Hematopoietic multipotent progenitor cell treated with erythropoietin and hydrocortisone succinate and interleukin-3 and kit ligand, for 4 days (in vitro differentiated cells): ENCODE results near the gene ROR1.
A peak's percentile ranks its signal among the peaks of the same experiment; 100 is the strongest.

Experiments used
- DNase-seq: peaks from one replicate; pipeline ENCODE4 v3.0.0-alpha.2; 2015

The ROR1 gene

DNA sequence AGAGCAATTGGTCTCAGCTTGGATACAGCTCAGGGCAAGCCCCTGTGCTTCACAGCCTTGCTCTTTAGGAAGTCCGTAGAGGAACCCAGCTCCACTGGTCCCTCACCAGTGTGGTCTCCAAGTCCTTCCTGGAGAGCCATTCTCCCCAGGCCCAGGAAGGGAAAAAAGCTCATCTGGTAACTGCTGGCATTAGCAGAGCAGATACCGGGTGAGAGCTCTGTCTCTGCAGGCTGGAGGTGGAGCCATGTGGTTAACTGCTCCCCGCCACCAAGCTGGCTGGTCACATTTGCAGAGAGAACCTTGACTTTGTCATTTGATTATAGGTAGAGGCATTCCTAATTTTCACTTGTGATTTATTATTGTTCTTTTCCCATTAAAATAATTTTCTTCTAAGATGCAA lies 169.6 kb downstream of the ROR1 start:
- DNase-seq: peak; percentile 10

DNA sequence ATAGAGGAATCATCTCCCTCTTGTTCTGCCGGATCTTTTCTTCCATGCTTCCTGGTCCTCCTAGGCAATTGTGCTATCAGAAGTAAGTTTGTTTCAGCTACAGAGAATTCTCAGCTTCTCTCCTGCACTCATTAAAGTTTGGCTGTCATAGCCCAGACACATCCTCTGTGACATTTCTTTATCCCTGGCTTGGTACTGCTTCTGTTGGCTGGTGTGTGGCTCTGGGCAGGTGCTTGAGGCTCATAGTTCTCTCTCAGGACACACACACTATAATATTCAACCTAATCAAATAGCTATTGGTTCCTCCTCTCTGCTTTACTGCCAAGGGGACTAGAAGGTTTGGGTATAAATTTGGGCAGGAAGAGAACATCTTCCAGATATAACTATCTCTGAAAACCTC lies 172.1 kb downstream of the ROR1 start:
- DNase-seq: no peak

DNA sequence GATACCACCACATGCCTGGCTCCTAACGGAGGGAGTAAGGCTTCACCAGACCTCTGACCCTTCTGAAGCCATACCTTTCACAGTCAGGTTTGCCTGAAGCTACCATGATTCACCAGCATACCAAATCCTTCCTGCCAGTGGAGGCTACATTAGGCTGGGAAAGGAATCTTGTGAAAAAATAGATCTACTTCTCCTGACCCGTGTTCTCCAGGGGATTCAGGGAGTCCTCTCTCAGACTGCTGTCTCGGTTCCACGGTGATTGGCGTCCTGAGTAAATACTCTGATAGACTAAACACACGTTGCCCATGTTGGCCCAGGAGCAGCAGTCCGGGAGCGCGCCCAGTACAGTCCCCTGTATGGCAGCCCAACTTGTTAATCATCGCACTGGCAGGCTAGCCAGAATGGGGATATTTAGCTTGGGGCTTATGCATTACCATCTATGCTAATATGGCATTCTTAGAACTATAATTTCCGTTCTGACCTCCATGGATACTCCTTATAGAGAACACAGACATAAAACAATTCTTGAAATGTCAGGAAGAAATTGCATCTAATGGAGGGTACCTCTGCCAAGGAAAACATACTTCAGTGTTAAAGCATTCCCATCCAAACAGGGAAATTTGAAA lies 173.2 kb downstream of the ROR1 start:
- DNase-seq: no peak

DNA sequence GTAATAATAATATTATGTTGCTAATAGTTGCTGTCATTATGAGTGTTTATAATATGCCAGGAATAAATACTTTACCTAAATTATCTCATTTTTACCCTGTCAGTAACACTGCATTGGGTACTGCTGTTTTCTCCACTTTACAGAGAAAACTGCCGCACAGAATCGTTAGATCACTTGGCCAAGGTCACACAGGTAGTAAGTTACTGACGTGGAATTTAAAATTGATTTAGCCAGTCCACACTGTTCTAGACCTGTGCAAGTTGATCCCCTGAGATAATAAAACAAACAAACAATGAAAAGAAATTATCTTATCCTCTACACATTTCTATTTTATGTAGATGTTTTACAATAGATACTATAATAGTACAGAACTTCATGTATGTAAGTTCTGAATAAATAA lies 174.1 kb downstream of the ROR1 start:
- no peak for DNase-seq

DNA sequence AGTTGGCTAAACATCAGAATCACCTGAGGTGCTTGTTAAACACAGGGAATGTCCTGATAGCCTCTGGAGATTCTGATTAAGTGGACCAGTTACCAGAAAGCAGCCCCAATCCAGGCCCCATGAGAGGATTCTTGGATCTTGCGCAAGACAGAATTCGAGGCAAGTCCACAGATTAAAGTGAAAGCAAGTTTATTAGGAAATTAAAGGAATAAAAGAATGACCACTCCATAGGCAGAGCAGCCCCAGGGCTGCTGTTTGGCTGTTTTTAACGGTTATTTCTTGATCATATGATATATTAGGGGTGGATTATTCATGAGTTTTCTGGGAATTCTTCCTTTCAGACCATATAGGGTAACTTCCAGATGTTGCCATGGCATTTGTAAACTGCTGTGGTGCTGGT lies 176.2 kb downstream of the ROR1 start:
- no peak for DNase-seq

DNA sequence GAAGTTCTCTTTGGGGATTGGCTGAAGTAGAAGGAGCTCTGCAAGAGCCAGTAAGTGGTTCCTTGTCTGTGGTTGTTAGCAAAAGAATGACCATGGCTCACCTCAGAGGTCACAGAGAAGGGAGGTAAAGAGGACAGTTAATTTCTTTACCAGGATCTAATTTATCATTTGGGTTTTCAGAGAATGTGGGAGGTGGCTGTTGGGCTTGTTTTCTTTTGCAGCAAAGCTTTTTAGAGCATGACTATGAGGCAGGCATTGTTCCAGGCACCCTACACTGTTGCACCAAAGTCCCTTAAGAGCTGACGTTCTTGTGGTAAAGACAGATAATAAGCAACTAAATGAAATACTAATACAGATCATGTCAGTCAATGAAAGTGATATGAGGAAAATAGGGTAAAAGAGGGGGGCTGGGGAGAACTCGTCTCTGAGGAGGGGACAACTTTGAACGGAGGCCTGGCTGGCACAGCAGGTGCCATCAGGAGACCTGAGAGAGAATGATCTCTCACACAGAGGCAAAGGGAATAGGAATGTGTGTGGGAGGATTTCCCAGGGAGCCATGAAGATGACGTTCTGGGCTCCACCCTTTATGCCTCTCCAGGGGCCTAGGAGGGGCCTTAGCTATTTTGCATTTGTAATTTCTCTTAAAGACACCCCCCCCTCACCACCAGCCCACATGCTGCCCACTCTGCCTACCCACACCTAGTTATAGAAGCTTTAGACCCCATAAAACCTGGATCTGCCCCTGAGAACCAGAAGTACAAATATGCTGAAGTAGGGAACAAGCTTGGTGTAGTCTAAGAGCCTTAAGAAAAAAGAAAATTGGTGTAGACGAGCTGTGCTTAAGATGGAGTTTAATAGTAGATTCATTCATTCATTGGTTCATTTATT lies 177.5 kb downstream of the ROR1 start:
- DNase-seq: no peak

DNA sequence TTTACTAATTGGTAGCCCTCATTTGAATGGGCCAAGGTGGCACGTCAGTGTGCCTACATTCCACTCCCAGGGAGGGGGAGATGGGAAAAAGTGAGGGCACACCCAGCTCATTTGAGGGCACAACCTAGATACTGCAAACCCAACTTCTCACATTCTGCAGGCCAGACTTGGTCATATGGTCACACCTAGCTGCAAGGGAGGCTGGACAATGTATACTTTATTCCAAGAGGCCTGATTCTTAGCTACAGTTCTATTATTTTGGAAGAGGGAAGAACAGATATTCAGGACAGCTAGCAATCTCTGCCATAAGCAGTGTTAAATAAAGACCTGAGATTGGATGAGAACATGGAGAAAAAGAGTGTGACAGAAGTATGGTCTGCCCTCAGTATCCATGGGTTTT lies 180.4 kb downstream of the ROR1 start:
- no peak for DNase-seq

DNA sequence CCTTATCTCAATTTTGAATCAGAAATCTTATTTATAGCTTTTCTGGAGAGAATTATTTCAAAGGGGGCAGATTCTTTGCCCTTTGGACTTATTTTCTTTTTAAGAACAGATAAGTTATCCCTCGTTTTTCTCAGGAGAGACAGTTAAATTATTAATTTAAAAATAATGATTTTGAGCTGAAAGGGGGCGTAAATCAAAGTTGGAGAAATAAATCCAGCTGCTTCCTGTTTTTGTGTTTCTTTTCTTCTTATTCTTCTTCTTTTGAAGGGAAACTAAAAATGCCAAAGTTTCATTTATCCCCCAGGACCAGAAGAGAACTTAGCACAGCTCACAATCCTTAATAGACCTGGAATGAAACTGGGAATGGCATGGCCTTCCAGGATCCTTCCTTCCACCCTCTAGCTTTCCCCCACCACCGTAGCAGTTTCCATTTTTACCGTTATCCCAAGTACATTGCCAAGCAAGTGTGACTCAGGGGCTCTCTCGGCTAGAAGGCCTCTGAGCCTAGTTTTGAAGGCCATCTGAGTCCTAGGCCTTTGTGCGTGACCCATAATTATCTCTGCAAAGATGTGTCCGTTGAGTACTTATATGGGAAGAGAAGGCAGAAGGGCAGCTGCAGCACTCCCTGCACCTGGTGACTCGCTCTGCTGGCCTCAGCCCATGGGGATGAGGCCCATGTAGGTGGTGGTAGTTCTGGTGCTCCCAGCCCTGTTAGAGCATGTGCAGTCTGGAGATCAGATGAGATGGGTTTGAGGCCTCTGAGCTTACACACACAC lies 181.7 kb downstream of the ROR1 start:
- DNase-seq: no peak

DNA sequence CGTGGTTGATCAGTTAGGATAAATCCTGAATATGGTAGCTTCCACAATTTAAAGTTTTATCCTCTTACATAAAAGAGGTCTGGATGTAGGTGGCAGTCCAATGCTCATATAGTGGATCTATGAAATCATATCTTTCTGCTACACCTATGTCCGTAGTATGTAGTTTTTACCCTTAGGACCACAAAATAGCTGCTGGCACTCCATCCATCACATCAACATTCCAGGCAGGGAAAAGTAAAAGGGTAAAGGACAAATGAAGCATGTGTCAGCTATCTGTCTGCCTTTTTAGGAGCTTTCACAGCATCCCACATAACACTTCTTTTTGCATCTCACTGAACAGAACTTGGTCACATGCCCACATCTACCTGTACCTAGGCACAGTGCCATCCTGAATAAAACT lies 184.7 kb downstream of the ROR1 start:
- no peak for DNase-seq

DNA sequence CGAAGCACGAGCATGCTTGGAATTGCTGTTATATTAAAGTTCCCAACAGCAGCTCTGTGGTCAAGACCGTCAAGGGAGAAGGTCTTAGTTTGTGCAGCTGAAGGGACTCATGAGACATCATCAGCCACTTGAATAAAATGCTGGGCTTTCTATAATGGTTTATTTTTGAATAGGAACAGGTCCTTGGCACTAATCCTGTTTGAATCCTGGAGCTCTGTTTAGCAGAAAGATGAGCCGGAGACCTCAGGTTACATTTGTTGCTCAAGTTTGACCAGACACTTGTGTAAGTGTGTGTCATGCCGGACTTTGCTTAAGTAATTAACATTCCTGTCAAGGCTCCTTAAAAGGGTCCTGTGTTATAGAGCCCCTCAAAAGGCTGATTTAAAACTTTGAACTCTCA lies 186.5 kb downstream of the ROR1 start:
- no peak for DNase-seq

DNA sequence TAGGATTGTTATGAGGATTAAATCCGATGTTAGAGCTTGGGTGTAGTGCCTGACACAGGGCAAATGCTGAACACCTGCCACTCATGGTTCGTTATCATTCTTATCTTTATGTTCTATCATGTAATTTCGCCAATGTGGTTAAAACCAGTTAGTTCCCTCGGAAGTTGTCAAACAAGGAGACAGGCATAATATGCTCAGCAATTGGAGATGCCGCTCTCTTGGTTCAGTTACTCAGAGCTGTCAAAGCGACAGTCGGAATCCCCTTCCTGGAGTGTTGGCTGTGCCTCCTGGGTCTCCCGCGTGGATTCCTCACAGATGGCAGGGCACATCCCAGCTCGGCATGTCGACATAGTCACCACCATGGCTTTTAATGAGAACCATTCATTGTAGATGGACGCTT lies 192.2 kb downstream of the ROR1 start:
- peak; percentile 65 for DNase-seq

DNA sequence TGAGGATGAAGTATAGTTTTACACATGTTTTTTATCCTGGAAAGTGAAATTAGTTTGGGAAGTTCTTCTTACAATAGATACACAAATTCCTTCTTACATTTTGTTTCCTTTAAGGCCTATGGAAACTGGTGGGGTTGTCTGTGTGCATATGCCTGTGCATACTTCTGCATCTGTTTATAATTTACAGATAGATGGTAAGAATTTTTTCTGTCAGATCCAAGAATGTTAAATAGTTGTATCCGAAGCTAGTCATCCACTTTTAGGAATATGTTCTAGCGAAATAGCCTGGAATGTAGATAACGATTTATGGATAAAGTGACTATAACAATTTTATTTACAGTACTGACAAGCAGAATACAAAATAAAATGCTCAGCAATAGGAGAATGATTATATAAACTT lies 194.1 kb downstream of the ROR1 start:
- no peak for DNase-seq

DNA sequence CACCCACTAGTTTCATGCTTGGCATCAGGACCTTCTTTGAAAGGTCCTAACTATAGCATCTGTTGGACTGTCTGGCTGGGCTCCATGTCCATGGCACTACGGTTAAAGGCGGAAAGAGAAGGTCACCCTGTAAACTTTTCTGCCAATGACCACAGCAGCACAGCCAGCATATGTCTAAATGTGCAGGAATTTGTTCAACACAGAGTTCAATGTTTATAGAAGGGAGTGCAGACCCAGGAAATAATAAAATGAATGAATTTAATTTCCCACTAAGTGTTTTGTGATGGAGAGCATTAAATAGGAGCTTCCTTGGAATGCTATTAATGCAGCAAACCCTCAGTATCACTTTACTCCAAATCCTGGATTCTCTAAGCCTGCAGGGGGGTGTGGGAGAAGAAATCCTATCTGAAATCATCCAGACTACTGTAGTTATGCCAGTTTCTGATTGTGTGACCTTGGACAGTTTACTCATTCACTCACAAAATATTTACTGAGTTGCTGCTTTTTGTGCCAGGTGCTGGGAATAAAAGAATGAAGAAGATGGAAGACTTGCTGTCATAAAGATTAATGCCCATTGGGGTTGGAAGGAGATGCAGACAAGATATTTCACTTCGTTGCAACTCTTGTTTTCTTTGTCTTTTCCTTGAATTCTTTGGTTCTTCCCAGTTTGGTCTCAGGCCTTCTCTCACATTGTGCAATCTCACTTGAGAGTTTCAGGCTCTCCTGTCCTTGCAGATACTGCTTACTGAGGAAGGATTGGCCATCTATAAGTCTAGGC lies 195.0 kb downstream of the ROR1 start:
- no peak for DNase-seq

DNA sequence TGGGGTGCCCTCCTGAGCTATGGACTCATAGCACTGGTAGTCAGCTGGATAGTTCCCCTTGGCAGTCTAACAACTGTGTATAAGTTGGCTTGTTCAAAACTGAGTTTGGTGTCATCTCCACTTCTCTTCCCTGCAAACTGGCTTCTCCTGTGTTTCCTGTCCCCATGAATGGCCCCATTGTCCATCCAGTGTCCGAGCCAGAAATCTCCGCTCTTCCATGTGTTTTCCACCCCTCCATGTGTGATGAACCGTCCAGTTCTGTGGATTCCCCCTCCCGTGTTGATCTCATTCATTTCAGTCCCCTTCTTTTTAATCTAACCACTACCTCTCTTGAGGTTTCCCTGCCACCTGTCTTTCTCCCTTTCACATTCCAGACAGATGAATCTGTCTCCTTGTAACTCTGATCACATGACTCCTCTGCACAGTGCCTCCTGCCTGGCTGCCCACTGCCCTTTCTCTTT lies 195.7 kb downstream of the ROR1 start:
- no peak for DNase-seq

DNA sequence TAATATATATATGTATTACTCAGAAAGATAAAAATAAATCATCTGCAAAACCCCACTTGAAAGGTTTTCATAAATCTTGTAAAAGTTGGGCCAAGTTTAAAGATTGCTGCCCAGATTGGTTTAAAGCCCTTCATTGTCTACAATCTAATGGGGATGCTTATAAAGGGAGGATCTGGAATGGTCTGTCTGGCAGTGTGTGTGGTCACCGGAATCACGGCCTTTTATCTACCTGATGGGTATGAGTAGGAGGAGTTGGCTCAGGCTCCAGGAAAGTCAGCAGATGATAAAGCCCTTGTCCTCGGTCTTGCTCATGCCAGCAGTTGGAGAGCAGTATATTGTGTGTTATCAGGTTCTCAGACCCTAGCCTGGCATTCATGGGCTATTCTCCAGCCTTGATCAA lies 197.7 kb downstream of the ROR1 start:
- no peak for DNase-seq

DNA sequence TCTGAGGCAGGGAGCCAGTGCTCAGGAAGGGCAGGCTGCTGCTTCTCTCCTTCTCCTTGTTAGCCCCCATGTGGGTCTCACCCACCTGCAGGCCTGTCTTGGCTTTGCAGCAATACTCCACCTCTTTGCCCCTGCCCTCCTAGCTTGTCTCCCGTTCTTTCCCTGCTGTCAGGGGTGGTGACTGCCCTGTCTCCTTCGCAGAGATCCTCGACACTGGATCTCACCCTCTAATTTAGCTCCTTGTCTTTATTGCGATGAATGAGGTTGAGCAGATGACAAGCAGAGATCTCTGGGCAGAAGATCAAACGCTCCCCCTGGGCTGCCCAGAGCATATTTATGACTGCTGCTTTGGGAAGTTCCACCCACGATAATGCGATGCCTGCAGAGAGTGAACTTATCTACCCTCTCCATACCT lies 199.2 kb downstream of the ROR1 start:
- DNase-seq: no peak

DNA sequence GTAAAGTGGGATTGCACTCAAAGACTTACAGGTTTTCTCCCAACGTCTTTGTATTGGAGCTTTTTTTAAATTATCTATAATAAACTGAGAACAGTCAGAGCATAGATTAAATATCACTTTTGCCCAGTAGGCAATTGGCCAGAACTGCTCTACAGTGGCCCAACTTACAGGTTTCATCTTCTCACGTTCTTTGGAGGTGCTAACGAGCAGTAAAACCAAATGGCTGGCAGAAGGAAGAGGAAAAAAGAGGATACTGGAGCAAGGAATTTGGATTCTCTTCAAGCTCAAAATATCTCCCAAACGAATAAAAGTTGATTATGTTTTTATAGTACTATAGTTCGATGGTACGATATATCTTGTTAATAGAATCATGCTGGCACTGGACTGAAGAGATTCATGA lies 201.1 kb downstream of the ROR1 start:
- DNase-seq: no peak

DNA sequence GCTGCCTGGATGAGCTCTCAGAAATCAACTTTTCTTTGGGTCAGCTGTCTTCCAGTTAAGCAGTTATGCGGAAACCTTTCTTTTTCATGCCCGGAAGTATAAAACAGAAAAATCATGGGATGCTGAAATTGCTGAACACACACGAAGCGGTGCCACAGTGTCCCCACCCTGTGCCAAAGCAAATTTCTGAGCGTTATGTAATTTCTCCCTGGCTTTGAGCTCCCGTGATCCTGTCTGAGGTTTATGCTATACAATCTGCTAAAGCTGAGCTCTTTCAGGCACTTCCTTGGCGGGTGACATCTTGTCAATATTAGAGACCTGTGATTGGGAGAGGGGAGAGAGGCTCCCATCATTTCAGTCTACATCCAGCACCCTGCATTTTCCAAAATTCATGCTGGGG lies 201.7 kb downstream of the ROR1 start:
- no peak for DNase-seq

DNA sequence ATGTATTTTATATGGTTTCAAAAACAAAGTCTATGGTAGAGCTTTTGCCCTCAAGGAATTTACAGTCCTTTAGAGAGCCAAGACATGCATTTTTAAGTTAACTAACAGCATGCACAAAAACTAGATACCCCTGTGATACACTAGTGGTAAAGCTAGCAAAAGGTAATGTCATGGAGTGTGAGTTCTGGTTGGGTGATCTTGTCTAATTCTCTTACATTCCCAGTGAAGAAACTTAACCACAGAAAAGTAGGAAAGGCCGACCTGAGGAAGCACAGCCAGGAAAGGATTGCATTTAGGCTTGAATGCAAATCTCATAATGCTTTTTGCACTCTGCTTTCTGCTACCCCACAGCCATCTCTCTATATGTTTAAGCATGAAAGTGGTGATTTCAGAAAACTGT lies 202.2 kb downstream of the ROR1 start:
- no peak for DNase-seq

DNA sequence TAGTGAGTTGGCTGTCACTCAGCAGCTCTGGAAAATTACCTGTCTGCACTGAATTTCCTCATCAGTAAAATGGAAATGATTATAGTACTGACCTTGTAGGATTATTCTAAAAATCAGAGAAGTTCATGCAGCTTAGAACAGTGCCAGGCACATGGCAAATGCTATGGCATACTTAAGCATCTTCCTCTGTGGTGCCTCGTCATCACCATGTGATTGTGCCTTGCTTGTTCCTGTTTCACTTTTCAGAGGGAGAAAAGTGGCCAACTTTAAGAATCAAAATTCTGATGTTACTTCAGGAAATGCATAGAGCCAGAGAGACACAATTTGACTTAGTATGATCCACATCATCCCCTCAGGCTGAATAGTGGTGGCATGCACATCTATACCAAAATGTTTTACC lies 203.6 kb downstream of the ROR1 start:
- no peak for DNase-seq

DNA sequence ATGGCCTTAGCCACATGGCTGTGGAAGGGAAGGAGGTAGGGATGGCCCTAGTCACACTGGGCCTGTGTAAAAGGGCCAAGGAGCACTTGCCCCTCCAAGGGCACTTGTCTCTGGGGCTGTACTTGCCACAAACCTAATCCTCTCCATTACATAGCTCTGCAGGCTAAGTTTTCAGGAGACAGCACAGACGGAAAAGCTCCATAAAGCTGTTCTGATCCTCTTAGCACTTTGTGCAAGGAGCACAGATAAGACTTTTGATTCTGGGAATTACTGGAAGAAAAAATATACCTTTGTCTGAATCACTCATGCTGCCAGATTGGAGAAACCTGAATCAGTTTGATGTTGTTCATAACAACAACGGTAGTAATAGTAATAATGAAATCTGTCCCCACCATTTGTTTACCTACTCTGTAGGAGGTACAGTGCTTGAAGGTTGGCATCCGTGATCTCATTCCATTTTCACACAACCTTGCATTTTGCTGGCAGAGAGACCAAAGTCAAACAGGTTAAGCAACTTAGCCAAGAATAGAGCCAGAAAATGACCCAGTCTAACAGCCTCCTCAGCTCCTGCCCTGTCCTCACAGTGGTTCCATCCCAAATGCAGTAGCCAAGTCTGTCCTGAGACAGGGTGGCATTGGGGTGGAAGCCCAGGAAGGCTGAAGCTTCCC lies 207.1 kb downstream of the ROR1 start:
- DNase-seq: no peak

DNA sequence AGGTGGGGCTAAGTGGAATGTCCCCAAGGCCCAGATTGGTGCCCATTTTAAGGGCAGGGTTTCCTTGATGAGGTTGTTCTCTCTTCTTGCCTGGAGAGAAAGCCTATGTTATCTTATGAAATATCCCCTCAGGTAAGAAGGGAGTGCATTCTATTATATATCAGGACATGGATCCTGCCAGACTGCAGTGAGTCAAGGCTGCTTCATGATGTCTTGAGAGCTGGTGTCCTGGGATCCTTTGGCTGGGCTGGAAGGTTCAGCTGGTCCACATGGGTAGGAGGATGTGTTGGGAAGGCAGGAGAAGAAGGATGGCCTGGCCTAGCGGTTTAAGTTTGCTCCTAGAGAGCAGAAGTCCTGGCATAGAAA lies 207.6 kb downstream of the ROR1 start:
- DNase-seq: no peak

DNA sequence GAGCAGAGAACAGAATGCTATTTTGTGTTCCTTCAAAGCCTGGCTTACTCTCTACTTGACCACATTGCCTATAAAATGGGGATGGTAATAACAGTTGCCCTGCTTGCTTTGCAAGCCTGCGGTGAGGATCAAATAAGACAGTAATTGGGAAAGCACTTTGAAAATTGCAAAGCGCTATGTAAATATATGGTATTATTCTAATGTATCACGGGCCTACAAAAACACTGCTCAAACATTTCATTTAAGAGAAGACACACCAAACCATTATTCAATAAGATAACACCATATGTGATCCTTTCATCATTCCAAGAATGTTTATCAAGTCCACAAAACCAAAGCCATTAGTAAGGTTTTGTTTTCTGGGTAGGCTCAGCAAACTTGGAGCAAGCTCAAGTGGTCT lies 208.4 kb downstream of the ROR1 start:
- DNase-seq: no peak
